Dermis microvascular lymphatic vessel endothelial cell (primary cell): Measurements from ENCODE around the gene SALL3. TPM values are rescaled to one million over a fixed set of nuclear protein-coding genes. Genes with fewer than 3 reads are reported as not detected.

Source experiments
- DNase-seq, 2 donors: peaks; one replicate each; pipeline versions ENCODE4 v3.0.0 to v3.0.0-alpha.2; 2010; ENCODE audit warnings: low read depth in 2 of 2
- total RNA-seq: library from RNA; depleted of rRNA; stranded (reverse); fragments of >200 nt; gene quantifications from 2 replicates; pipeline ENCODE4 v1.2.1, GENCODE V29; 2014

The SALL3 gene
- total RNA-seq, 1 donor from 2014 or later: not detected

DNA sequence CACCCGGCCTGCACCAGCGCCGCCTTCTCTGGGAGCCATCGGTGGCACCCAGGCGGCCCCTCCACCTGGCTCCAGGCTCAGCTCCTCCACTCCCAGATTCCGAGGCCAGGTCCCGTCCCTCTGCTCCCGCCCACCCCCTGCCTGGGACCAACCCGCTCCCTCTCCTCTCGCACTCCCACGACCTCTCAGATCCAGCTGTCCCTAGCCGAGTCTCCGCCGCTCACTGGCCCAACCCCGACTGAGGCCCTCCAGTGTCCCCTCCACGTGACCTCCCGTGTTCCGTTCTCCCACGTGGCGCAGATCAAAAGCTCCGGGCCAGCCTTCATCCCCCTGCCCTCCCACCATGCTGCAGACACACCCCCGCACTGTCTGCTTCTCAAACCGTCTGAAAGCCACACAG, 14.4 kb upstream of the SALL3 start:
- DNase-seq: no peak

DNA sequence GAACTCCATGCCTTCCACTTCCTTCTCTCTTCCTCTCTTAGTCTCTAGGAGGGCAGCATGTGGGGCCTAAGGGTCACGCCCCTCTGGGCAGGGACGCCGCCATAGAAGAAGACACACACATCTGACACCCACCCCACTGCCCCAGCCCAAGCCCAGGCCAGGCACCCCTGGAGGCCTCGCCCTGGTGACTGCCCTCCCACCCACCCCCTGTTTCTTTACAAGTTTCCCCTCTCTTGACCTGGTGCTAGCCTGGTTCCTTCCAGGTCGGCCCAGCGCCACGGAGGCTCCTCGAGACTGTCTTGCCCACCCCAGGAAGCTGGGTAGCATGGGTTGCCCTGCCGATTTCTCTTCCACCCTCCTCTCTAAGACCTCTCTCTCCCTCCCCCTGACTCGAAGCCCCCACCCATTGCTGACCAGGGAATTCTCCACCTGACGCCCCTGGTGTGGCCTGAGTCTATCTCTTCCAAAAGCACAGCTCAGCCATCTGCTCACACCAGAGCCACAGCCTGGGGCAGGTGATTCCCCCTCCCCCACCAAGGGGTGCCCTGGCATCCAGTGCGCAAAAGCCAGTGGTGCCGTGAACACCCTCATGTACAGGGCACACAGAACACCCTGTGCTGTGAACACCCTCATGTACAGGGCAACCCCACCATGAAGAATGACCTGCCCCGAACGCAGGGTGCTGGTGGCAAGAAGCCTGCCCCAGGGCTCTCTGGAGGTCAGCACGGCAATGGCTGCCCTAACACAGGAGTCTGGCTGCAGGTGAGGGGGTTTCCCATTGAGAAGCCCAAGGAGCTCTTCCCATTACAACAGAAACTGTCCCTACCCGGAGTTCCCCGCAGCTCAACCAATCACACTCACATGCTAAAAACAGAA, 13.5 kb upstream of the SALL3 start:
- no peak for DNase-seq

GRCh38 chr18:78966793-78967106, 12.9 kb upstream of the SALL3 start:
- DNase-seq: no peak

GRCh38 chr18:78967692-78968091, 11.9 kb upstream of the SALL3 start:
- no peak for DNase-seq

DNA sequence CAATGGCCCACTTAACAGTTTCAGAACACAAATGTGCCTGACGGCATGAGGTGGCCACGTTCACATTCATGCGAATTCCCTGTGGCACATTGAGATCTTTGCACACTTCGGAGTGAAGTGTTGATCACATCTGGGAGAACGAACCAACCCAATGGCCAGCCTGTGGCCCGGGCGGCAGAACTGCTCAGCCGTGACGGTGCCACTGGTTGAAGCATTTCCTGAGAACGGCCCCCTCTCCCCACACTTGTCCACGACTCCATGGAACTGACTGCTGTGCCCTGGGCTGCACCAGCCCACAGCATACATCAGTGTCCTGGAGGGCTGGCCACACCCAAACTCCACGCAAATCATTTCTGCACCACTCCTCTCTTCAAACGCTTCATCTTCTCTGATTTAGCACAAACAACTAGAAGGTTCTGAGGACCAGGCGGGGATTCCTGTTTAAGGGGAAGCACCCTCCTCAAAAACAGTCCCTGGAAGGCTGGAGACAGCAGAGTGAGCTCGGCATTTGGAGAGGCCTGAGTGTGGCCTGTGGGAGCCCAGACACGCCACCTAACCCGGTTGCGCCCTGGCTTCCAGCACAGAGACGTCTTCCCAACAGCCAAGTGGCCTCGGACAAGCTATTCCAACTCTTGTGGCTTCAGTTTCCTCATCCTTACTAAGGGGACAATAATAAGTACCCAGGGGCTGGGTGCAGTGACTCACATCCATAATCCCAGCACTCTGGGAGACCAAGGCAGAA, 9.9 kb upstream of the SALL3 start:
- DNase-seq: no peak

GRCh38 chr18:78970774-78971333, 8.8 kb upstream of the SALL3 start:
- no peak for DNase-seq

- no peak for DNase-seq
Observed at GRCh38 chr18:78971511-78972245, 7.9 kb upstream of the SALL3 start.

DNA sequence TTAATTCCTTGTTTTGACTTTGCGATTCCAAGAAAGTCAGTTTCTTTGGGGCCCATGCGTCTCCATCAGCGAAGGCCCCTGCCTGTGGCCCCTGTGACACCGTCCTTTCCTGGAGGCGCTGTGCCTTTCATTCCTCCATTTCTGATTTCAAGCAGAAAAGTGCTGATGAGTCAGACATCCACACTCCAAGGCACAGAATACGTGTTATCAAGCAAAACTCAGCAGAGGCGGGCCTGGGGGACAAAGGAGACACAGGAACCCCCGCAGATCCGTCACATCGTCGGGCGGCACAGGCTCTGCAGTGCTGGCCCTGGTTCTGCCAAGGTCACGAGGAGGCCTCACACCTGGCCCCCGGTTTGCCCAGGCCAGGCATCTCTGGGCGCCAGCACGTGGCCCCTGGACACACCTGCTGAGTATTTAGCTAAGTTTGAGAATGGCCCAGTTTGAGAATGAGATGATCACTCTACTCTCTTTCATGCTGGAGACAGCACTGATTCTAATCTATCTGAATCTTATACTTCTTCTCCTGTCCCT, 7.2 kb upstream of the SALL3 start:
- DNase-seq: no peak

- DNase-seq: no peak
Observed at GRCh38 chr18:78972930-78973331, 6.7 kb upstream of the SALL3 start.

- no peak for DNase-seq
Observed at GRCh38 chr18:78973357-78974083, 6.1 kb upstream of the SALL3 start.

DNA sequence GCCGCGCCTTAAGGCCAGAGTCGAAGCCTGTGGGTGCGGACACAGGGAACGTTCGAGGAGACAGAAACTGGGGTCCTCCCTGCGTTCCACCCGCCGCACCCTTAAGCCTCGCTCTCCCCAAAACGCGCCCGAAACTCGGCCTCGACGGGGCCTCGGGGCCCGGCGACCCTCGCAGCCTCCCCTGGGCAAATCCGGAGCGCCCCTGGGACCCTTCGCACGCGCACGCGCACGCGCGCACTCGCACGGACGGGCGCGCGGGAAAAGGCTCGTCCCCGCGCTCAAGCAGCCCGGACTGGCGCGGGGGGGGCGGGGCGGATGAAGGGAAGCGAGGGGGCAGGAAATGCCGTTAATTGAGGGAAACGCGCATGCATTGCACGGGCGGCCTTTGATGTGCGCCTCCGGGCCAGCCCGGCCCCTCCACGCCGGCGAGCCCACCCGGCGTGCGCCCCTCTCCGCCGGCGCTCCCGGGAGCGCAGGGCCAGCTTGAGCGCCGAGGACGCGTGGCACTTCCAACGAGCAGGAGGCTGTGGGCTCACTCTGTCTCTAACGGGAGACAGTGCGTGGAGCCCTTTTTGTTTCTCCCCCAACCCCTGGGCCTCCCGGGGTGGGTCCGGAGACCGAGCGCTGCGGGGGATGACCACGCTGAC, 5.4 kb upstream of the SALL3 start:
- DNase-seq: no peak

- no peak for DNase-seq
Observed at GRCh38 chr18:78975292-78975691, 4.3 kb upstream of the SALL3 start.

DNA sequence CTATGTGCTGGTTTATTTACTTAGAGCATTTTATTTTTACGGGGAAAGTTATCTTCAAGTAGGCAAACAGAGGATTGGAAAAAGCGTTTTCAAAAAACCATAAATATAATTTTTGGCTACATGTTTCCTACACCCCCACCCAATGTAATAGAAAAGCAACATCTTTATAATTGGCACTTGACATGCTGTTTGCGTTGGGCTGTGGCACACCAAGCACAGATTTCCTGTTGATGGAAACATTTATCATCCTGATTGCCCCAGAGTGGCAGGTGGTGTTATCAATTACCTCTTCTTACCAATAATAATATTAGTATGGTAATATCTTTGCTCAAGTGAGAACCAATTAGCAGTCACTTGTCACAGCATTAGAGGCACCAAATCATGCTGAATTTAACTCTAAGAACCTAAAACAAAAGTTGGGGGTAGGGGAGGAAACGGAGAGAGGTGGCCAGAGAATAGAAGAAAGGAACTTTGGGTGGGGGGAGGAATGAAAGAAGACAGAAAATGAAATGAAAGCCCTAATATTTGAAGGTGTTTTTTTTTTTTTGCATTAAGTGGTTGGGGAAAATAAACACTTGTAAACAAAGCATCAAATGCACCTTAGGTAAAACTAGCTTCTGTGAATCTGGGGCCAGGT, 3.8 kb upstream of the SALL3 start:
- no peak for DNase-seq

- no peak for DNase-seq
Observed at GRCh38 chr18:78976765-78977636, 2.6 kb upstream of the SALL3 start.

- no peak for DNase-seq
Observed at GRCh38 chr18:78977637-78978348, 1.8 kb upstream of the SALL3 start.

- no peak for DNase-seq
Observed at GRCh38 chr18:78978349-78979055, 1.1 kb upstream of the SALL3 start.

GRCh38 chr18:78979056-78979729, 425 bp upstream of the SALL3 start:
- DNase-seq: no peak
